K562 (cell line): Measurements from ENCODE around the gene CDKN2AIP. TPM values are rescaled to one million over a fixed set of nuclear protein-coding genes. Genes with fewer than 3 reads are reported as not detected.

Source experiments
- ATAC-seq: fragments of 200-7000 bp; cut with Tn5 transposase; 3 replicates; pipeline ENCODE4 v1.9.1; 2020; ENCODE audit warnings: moderate library complexity
- BruUV-seq: library from RNA; stranded (reverse); fragments of 400-500 nt; replicated peaks from 2 replicates; lab custom pipeline; 2021; lab: Mats Ljungman, UMichigan
- CTCF ChIA-PET: fragments of 300-600 bp; formaldehyde crosslinking; extraction: SDS; loops from one replicate; lab custom pipeline; 2021; ENCODE audit warnings: low intra/inter-chr PET ratio; lab: Yijun Ruan, JAX
- POLR2A ChIA-PET: fragments of 300-600, 350-650 bp; sonication (Branson Sonifier 250); formaldehyde crosslinking; extraction: SDS; loops from one replicate; lab custom pipeline; 2021; ENCODE audit warnings: antibody characterized with exemption, inconsistent platforms; lab: Yijun Ruan, JAX
- DNase-seq, 4 experiments: peaks; one replicate each; pipeline versions ENCODE4 v3.0.0 to v3.0.0-alpha.2; 2011 to 2018; ENCODE audit warnings: low spot score in 3 of 4, mixed read lengths in 3 of 4; ENCODE audit errors: extremely low read depth in 1 of 4
- FAIRE-seq: peaks from 2 replicates; lab custom pipeline; 2011; peaks lifted over from hg19 to GRCh38; lab: Jason Lieb, UNC
- H2AFZ ChIP-seq: 2 replicates; pipeline ENCODE4 v1.6.0; 2011; ENCODE audit warnings: low read depth, low read length, control low read depth, inconsistent platforms
- H3K27ac ChIP-seq: fragments of 200-600 bp; 3 replicates; pipeline ENCODE4 v1.8.0; 2011; ENCODE audit warnings: low read depth, mild to moderate bottlenecking, control low read depth, inconsistent platforms, low read length, moderate library complexity, mixed read lengths; ENCODE audit errors: extremely low read depth
- H3K27me3 ChIP-seq, 2 experiments: fragments of 300-600 bp in 1 of 2; 2 replicates in 1 of 2; 3 replicates in 1 of 2; pipeline versions ENCODE4 v1.6.0 to v1.8.0; 2011; ENCODE audit warnings: inconsistent platforms in 2 of 2, low read length in 2 of 2, mild to moderate bottlenecking in 1 of 2, mixed read lengths in 1 of 2, moderate library complexity in 1 of 2; ENCODE audit not compliant: control insufficient read depth in 2 of 2, insufficient read depth in 2 of 2
- H3K36me3 ChIP-seq: fragments of 300-600 bp; 3 replicates; pipeline ENCODE4 v1.8.0; 2011; ENCODE audit warnings: mild to moderate bottlenecking, low read length, inconsistent platforms; ENCODE audit not compliant: control insufficient read depth, insufficient read depth
- H3K4me1 ChIP-seq, 2 experiments: fragments of 200-600 bp in 1 of 2; replicated peaks in 1 of 2; 2 replicates in 1 of 2; 3 replicates in 1 of 2; pipeline versions ENCODE4 v1.5.1 to v1.8.0; 2011; ENCODE audit warnings: inconsistent platforms in 2 of 2, low read length in 2 of 2, mild to moderate bottlenecking in 1 of 2, mixed read lengths in 1 of 2, moderate library complexity in 1 of 2; ENCODE audit not compliant: control insufficient read depth in 2 of 2, insufficient read depth in 2 of 2
- H3K4me2 ChIP-seq: 2 replicates; pipeline ENCODE4 v1.6.1; 2011; ENCODE audit warnings: low read length, control low read depth, inconsistent platforms, mixed read lengths; ENCODE audit not compliant: insufficient read depth
- H3K4me3 ChIP-seq: fragments of 200-600 bp; sonication (generic), shearing (Covaris generic); 2 replicates; pipeline ENCODE4 v1.5.1; 2016; ENCODE audit warnings: control low read depth, inconsistent platforms
- H3K79me2 ChIP-seq: fragments of 200-600 bp; 3 replicates; pipeline ENCODE4 v1.8.0; 2011; ENCODE audit warnings: low read length, inconsistent platforms; ENCODE audit not compliant: control insufficient read depth, insufficient read depth
- H3K9ac ChIP-seq, 2 experiments: 2 replicates each; pipeline versions ENCODE4 v1.6.0 to v1.6.1; 2011; ENCODE audit warnings: low read depth in 2 of 2, low read length in 2 of 2, control low read depth in 1 of 2, inconsistent platforms in 1 of 2, mild to moderate bottlenecking in 1 of 2, mixed read lengths in 1 of 2; ENCODE audit not compliant: insufficient read depth in 1 of 2
- H3K9me1 ChIP-seq: one replicate; pipeline ENCODE4 v1.6.0; 2011; ENCODE audit warnings: inconsistent platforms, mild to moderate bottlenecking, low read length, moderate library complexity; ENCODE audit not compliant: control insufficient read depth, insufficient read depth
- H3K9me3 ChIP-seq: replicated peaks from 2 replicates; pipeline ENCODE4 v1.5.1; 2011; ENCODE audit warnings: low read depth, low read length, inconsistent platforms; ENCODE audit not compliant: control insufficient read depth, insufficient read depth
- H4K20me1 ChIP-seq: replicated peaks from 2 replicates; pipeline ENCODE4 v1.6.1; 2011; ENCODE audit warnings: low read length, inconsistent platforms, mixed read lengths; ENCODE audit not compliant: control insufficient read depth, insufficient read depth
- CBFA2T2 ChIP-seq: fragments of 450-650 bp; conservative IDR thresholded peaks from 2 replicates; pipeline ENCODE4 v1.6.1; 2017; ENCODE audit warnings: mild to moderate bottlenecking
- CBX2 ChIP-seq: fragments of 200-600 bp; sonication (generic); IDR thresholded peaks from one replicate; pipeline ENCODE4 v1.6.1; 2012; ENCODE audit warnings: mild to moderate bottlenecking, low read length, inconsistent platforms; ENCODE audit not compliant: insufficient read depth, poor library complexity, severe bottlenecking
- CREBBP ChIP-seq: IDR thresholded peaks from one replicate; pipeline ENCODE4 v1.6.1; 2012; ENCODE audit warnings: low read depth, mild to moderate bottlenecking, control low read depth, inconsistent platforms, low read length
- FOXM1 ChIP-seq, 2 experiments: fragments of 450-650 bp in 1 of 2; sonication (generic) in 1 of 2; formaldehyde crosslinking in 1 of 2; IDR thresholded peaks; 2 replicates each; pipeline versions ENCODE4 v1.6.1 to v1.9.0; 2017 to 2022; ENCODE audit warnings: low read depth in 2 of 2, mild to moderate bottlenecking in 2 of 2, missing genetic modification reagents in 1 of 2, moderate library complexity in 1 of 2
- FOXP1 ChIP-seq: sonication (generic); formaldehyde crosslinking; IDR thresholded peaks from 2 replicates; pipeline ENCODE4 v1.8.0; 2022; ENCODE audit warnings: mild to moderate bottlenecking, missing genetic modification reagents
- NFXL1 ChIP-seq: fragments of 450-650 bp; formaldehyde crosslinking; IDR thresholded peaks from 2 replicates; pipeline ENCODE4 v1.4.0; 2021; ENCODE audit warnings: mild to moderate bottlenecking
- PRPF4 ChIP-seq: fragments of 200-400 bp; formaldehyde crosslinking; IDR thresholded peaks from one replicate; pipeline ENCODE4 v1.6.1; 2017; ENCODE audit warnings: low read length, low read depth, mild to moderate bottlenecking; ENCODE audit not compliant: insufficient read depth, poor library complexity, severe bottlenecking
- TCFL5 ChIP-seq: fragments of 250-450 bp; sonication (Bioruptor Pico); conservative IDR thresholded peaks from 2 replicates; pipeline ENCODE4 v1.6.1; 2021; ENCODE audit warnings: mild to moderate bottlenecking, moderate library complexity, matching md5 sums
- XRCC4 ChIP-seq: IDR thresholded peaks from one replicate; pipeline ENCODE4 v1.6.1; 2011; ENCODE audit not compliant: insufficient read depth, insufficient read length; ENCODE audit errors: extremely low read depth
- ZNF318 ChIP-seq, 2 experiments: fragments of 450-650 bp; IDR thresholded peaks; 2 replicates each; pipeline ENCODE4 v1.6.1; 2016; ENCODE audit warnings: mild to moderate bottlenecking in 2 of 2, borderline replicate concordance in 1 of 2, low read depth in 1 of 2, moderate library complexity in 1 of 2
- WGBS: fragments of 100-300 bp; shearing (Covaris generic); methylation state at CpG from one replicate; pipeline ENCODE4 v1.1.6; 2016; ENCODE audit warnings: low coverage, mixed read lengths; ENCODE audit not compliant: insufficient coverage; ENCODE audit errors: missing lambda C conversion rate; 5-methylcytosine and 5-hydroxymethylcytosine counted together
- in situ Hi-C: fragments of 300-500 bp; cut with MboI; formaldehyde crosslinking; loops from 4 replicates; pipeline ENCODE4 v1.15.0; 2018; ENCODE audit warnings: inconsistent platforms, mixed read lengths
- intact Hi-C: fragments of 100-400 bp; cut with micrococcal nuclease; formaldehyde crosslinking; loops from 2 replicates; pipeline ENCODE4 v1.14.2; 2022
- polyA plus RNA-seq, 8 experiments: library from polyadenylated mRNA; depleted of rRNA in 4 of 8; stranded (reverse) in 5 of 8; unstranded in 3 of 8; fragments of >200 nt; fragmentation: Nextera tagmentation in 2 of 8; fragmentation: Illumina TruSeq in 1 of 8; extraction: Ambion mirVana in 2 of 8; extraction: Trizol in 1 of 8; gene quantifications; 2 replicates each; pipeline versions ENCODE4 v1.2.1 to v1.2.3, GENCODE V29; 2011 to 2014; ENCODE audit warnings: inconsistent platforms in 1 of 8, missing spikeins in 1 of 8
- total RNA-seq, 7 experiments: library from RNA; depleted of rRNA in 6 of 7; stranded (reverse); fragments of >200 nt in 6 of 7; fragmentation: Illumina TruSeq in 2 of 7; extraction: Trizol in 2 of 7; gene quantifications; 2 replicates each; pipeline versions ENCODE4 v1.2.1 to v1.2.3, GENCODE V29; 2011 to 2021; ENCODE audit warnings: low replicate concordance in 1 of 7
- TF ChIP-seq, protein P1 (sequence below): fragments of 250-450 bp; sonication (Bioruptor Pico); IDR thresholded peaks from 2 replicates; pipeline ENCODE4 v1.4.0; 2020; ENCODE audit warnings: mild to moderate bottlenecking

Gene CDKN2AIP
- total and polyA plus RNA-seq, 9 of the 15 experiments (the other 6 are each of a cell fraction or from before 2014, with no cell fraction given): 5.9 to 22.0 (median 19.7) TPM

DNA sequence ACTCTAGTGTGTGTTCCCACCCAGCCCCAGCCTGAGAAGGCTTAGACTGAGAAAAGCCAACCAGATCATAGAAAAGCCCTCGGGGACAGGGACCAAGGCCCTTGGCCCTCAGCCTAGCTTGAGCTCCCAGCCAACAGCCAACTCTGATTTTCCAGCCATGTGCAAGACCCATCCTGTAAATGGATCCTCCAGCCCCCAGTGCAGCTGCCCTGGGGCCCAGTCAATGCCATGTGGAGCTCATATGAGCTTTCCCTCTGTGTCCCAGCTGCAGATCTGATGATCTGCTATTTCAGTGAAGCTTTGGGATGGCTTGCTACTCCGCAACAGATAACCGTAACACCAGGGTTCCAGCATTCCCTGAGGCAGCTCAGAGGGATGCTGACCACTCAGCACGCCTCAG, 40.5 kb upstream of the CDKN2AIP start:
- no peak for FAIRE-seq
- intact Hi-C loops (no loop called here), in situ Hi-C loops (loop anchor here (10.0 kb wide), 2 partner anchors 129 to 329 kb away; no protein-coding TSS in a partner anchor)
- Histone ChIP-seq H3K79me2 (no peaks in the 10 kb centered on the region), H2AFZ (peak overlapping the region; percentile 39; the same call in 1 of the 2 replicates), H3K27me3 (no peaks in the 10 kb centered on the region), H3K36me3 (no peaks in the 10 kb centered on the region), H3K27ac (no peak overlapping the region), H3K9me1 (no peaks in the 10 kb centered on the region), H3K4me3 (no peak overlapping the region), H3K4me2 (no peak overlapping the region), H4K20me1 (no peaks in the 10 kb centered on the region), H3K9ac (no peak overlapping the region), H3K9me3 (no peaks in the 10 kb centered on the region), H3K4me1 (peaks cover 12 to 17% of the 10 kb centered on the region in 2 experiments)
- DNase-seq: no peak
- no peak for ATAC-seq
- WGBS: 90% methylated on average over 3 of the region's 4 CpGs
- TF ChIP-seq FOXM1 (IDR thresholded peaks at IDR 0.05; ENCODE audit: low read depth) (no peak), FOXM1 (CRISPR knock-in tag; IDR thresholded peaks at IDR 0.05; ENCODE audit: low read depth) (no peak), NFXL1 (CRISPR knock-in tag) (no peak), ZNF318 (IDR thresholded peaks at IDR 0.05; ENCODE audit: borderline replicate concordance in 1 of 2, low read depth in 1 of 2) (no peak), FOXP1 (CRISPR knock-in tag) (no peak), XRCC4 (no peak), PRPF4 (no peak), CREBBP (no peak), TCFL5 (CRISPR knock-in tag) (no peak), CBFA2T2 (no peak), CBX2 (no peak)
- TF ChIP-seq, protein P1, sequence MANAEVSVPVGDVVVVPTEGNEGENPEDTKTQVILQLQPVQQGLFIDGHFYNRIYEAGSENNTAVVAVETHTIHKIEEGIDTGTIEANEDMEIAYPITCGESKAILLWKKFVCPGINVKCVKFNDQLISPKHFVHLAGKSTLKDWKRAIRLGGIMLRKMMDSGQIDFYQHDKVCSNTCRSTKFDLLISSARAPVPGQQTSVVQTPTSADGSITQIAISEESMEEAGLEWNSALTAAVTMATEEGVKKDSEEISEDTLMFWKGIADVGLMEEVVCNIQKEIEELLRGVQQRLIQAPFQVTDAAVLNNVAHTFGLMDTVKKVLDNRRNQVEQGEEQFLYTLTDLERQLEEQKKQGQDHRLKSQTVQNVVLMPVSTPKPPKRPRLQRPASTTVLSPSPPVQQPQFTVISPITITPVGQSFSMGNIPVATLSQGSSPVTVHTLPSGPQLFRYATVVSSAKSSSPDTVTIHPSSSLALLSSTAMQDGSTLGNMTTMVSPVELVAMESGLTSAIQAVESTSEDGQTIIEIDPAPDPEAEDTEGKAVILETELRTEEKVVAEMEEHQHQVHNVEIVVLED (CRISPR knock-in tag): no peak
- POLR2A ChIA-PET: interaction anchor here (0.7 to 0.9 kb wide), 2 partner anchors 9 to 40 kb away, joined by 3 to 4 read pairs; partner anchors contain the start of gene CDKN2AIP
- no TSS peak for BruUV-seq
- CTCF ChIA-PET: no interaction called here
